ENCODE measurements around the gene SLC6A11.

Gene SLC6A11

DNA sequence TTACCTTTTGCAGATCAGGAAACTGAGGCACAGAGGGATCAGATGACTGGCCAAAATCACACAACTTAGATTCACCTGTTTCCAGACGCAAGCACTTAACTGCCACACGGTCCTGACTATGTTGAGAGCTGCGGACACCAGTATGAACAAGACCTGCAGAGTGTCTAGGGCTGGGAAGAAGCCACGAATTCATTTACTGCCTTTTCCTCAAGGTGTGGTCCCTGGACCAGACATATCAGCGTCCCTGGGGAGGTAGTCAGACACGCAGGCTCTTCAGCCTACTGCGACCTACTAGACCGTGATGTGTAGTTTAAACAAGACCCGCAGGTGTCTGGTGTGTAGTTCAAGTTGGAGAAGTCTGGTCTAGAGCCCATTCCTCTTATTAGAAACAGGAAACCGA lies 541 bp upstream of the SLC6A11 start:
- no peak for DNase-seq (ENCODE audit: low spot score)
- TF ChIP-seq CTCF (conservative IDR thresholded peaks at IDR 0.05; ENCODE audit: low read depth), result no peak
- CTCF ChIA-PET, result no interaction called here
- POLR2A ChIA-PET (ENCODE audit: low non-redundant PET), result no interaction called here
- H3K27ac ChIP-seq, result no peak overlapping the region

DNA sequence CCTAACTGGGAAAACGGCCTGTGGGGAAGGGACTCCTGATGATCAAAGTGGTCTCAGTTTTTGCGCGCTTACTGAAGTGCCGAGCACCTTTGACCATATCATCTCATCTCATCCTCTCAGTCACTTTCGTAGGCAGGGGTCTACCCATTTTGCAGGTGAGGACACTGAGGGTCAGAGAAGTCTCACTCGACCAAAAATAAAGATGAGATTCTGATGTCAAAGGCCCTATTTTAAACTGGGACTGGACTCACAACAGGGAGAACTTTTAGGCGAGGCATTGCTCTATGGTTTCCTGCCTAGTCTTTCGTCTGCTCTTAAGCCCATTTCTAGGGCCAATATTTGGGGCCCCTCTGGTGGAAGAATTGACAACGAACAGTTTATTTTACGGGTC lies 830 bp downstream of the SLC6A11 start:
- ChIA-PET CTCF (interaction anchor here (1.0 kb wide), 1 partner anchor 43 kb away, joined by 3 read pairs; no protein-coding TSS in a partner anchor), POLR2A (ENCODE audit: low non-redundant PET) (no interaction called here)
- no peak overlapping the region for H3K27ac ChIP-seq
- no peak for DNase-seq (ENCODE audit: low spot score)
- TF ChIP-seq CTCF (conservative IDR thresholded peaks at IDR 0.05; ENCODE audit: low read depth), result no peak

DNA sequence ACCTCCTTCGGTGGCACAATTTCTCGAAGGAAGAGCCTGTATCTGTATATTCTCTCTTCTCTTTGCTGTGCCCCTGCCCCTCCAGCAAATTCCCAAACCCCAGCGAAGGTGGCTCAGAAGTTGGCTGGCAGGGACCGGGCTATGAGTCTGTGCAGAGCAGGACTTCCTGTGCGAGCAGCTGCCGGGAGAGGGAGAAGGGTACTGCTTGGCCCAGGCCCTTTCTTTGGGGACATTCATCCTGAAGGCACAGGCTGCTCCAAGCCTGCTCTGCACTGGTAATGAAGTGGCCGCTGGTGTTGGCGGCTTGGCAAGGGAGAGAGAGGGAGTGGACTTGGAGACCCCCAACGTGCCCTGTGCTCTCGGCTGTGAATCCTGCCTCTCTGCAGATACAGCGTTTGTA lies 1.5 kb downstream of the SLC6A11 start:
- TF ChIP-seq CTCF (conservative IDR thresholded peaks at IDR 0.05; ENCODE audit: low read depth), result no peak
- H3K27ac ChIP-seq, result no peak overlapping the region
- no peak for DNase-seq (ENCODE audit: low spot score)
- ChIA-PET CTCF (interaction anchor here (0.5 to 1.0 kb wide), 3 partner anchors 21 to 338 kb away, joined by 3 read pairs; no protein-coding TSS in a partner anchor), POLR2A (ENCODE audit: low non-redundant PET) (no interaction called here)

DNA sequence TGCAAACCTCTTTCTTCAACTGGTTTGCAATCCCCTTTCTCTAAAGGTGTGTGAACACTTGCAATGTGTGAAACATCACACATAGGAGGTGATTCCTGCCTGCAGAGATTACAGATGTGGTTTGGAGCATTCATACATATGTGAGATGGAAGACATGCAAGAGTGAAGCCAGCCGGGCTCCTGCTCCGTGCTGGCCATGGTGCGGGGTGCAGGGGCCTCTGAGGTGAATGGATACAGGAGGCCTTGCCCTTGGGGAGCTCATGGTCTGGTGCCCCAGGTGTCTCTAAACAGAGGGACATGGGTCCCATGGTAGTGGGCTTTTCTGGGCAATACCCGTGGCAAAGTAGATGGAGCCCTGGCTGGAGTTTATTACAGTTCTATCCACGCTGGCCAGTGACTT lies 6.0 kb downstream of the SLC6A11 start:
- DNase-seq (ENCODE audit: low spot score), result no peak
- POLR2A ChIA-PET (ENCODE audit: low non-redundant PET), result no interaction called here
- CTCF ChIA-PET, result no interaction called here
- no peak overlapping the region for H3K27ac ChIP-seq
- TF ChIP-seq CTCF (conservative IDR thresholded peaks at IDR 0.05; ENCODE audit: low read depth), result no peak

- POLR2A ChIA-PET (ENCODE audit: low non-redundant PET), result no interaction called here
- no peak for DNase-seq (ENCODE audit: low spot score)
- CTCF ChIA-PET, result no interaction called here
- no peak for TF ChIP-seq CTCF (conservative IDR thresholded peaks at IDR 0.05; ENCODE audit: low read depth)
- H3K27ac ChIP-seq, result no peak overlapping the region
Observed at GRCh38 chr3:10822708-10823515, 6.9 kb downstream of the SLC6A11 start.

- no peak overlapping the region for H3K27ac ChIP-seq
- DNase-seq (ENCODE audit: low spot score), result no peak
- ChIA-PET CTCF (no interaction called here), POLR2A (ENCODE audit: low non-redundant PET) (no interaction called here)
- TF ChIP-seq CTCF (conservative IDR thresholded peaks at IDR 0.05; ENCODE audit: low read depth), result no peak
Observed at GRCh38 chr3:10823516-10823818, 7.4 kb downstream of the SLC6A11 start.
